Esophagus muscularis mucosa (tissue), 4 donors: Measurements from ENCODE around the gene PHC2. TPM values are rescaled to one million over a fixed set of nuclear protein-coding genes. Genes with fewer than 3 reads are reported as not detected.

Experiments used
- DNase-seq: peaks from one replicate; pipeline ENCODE4 v3.0.0-alpha.2; 2017; ENCODE audit errors: extremely low spot score
- H3K27ac ChIP-seq, 4 donors: fragments of 200-600 bp; sonication (generic); replicated peaks in 1 of 4; 1 replicate in 3 of 4; 2 replicates in 1 of 4; pipeline ENCODE4 v1.5.1; 2016 to 2019; ENCODE audit warnings: mild to moderate bottlenecking in 1 of 4
- H3K27me3 ChIP-seq, 4 donors: fragments of 200-600 bp; sonication (generic); one replicate each; pipeline versions ENCODE4 v1.5.1 to v1.6.0; 2016 to 2019
- H3K36me3 ChIP-seq, 4 donors: fragments of 200-600 bp; sonication (generic); one replicate each; pipeline ENCODE4 v1.5.1; 2016 to 2019
- H3K4me1 ChIP-seq, 4 donors: fragments of 200-600 bp; sonication (generic); one replicate each; pipeline ENCODE4 v1.5.1; 2016 to 2019
- H3K4me3 ChIP-seq, 4 donors: fragments of 200-600 bp; sonication (generic); 1 replicate in 2 of 4; 2 replicates in 2 of 4; pipeline ENCODE4 v1.5.1; 2016 to 2019; ENCODE audit warnings: mild to moderate bottlenecking in 4 of 4, moderate library complexity in 1 of 4
- H3K9me3 ChIP-seq, 4 donors: fragments of 200-600 bp; sonication (generic); 1 replicate in 3 of 4; 2 replicates in 1 of 4; pipeline ENCODE4 v1.5.1; 2016 to 2019
- CTCF ChIP-seq, 3 experiments: fragments of 200-600 bp in 2 of 3; fragments of 450-650 bp in 1 of 3; sonication (generic) in 2 of 3; IDR thresholded peaks; one replicate each; pipeline ENCODE4 v1.5.1; 2017 to 2019; ENCODE audit warnings: antibody characterized with exemption in 3 of 3, mild to moderate bottlenecking in 2 of 3, moderate library complexity in 1 of 3
- EP300 ChIP-seq: sonication (generic); formaldehyde crosslinking; IDR thresholded peaks from one replicate; pipeline ENCODE4 v1.6.1; 2017; ENCODE audit warnings: antibody characterized with exemption
- POLR2A ChIP-seq: fragments of 450-650 bp; IDR thresholded peaks from one replicate; pipeline ENCODE4 v1.6.1; 2017; ENCODE audit warnings: antibody characterized with exemption, moderate library complexity, mild to moderate bottlenecking, low read depth
- POLR2AphosphoS5 ChIP-seq, 2 donors: sonication (generic); formaldehyde crosslinking; IDR thresholded peaks; one replicate each; pipeline ENCODE4 v1.6.1; 2017; ENCODE audit warnings: antibody characterized with exemption in 2 of 2
- WGBS: methylation state at CpG from one replicate; pipeline ENCODE4 v1.1.5; 2018; 5-methylcytosine and 5-hydroxymethylcytosine counted together
- intact Hi-C: fragments of 100-400 bp; cut with DNase I; formaldehyde crosslinking; loops from one replicate; pipeline ENCODE4 v1.15.1; 2023
- total RNA-seq, 4 donors: library from RNA; depleted of rRNA; stranded (reverse); fragments of >200 nt; gene quantifications; one replicate each; pipeline versions ENCODE4 v1.1.0 to v1.2.1, GENCODE V29; 2016

The PHC2 gene
- total RNA-seq, 4 donors from 2014 or later = 104 to 274 (median 201) TPM

GRCh38 chr1:33429332-33429731, 1.6 kb downstream of the PHC2 start:
- no peak overlapping the region for H3K4me3 ChIP-seq
- H3K36me3 ChIP-seq = no peaks in the 10 kb centered on the region
- H3K27me3 ChIP-seq = no peaks in the 10 kb centered on the region
- DNase-seq = no peak
- intact Hi-C loops = loop anchor here (5.0 kb wide), 2 partner anchors 37 to 127 kb away; no protein-coding TSS in a partner anchor
- TF ChIP-seq POLR2A (no peak), CTCF (IDR thresholded peaks at IDR 0.05) (no peak), POLR2AphosphoS5 (IDR thresholded peaks at IDR 0.05) (no peak), EP300 (no peak)
- WGBS = 100% methylated on average over 2 of the region's 2 CpGs
- no peaks in the 10 kb centered on the region for H3K9me3 ChIP-seq
- H3K27ac ChIP-seq = no peak overlapping the region
- H3K4me1 ChIP-seq = peaks cover 22 to 48% (median 45%) of the 10 kb centered on the region in 4 donors

- Histone ChIP-seq H3K27ac (peak overlapping the region in 1 of 4 donors; percentile 39), H3K9me3 (no peaks in the 10 kb centered on the region), H3K4me1 (peaks cover 21 to 47% (median 45%) of the 10 kb centered on the region in 4 donors), H3K27me3 (no peaks in the 10 kb centered on the region), H3K4me3 (no peak overlapping the region), H3K36me3 (no peaks in the 10 kb centered on the region)
- DNase-seq = no peak
- 94% methylated on average over 2 of the region's 2 CpGs for WGBS
- TF ChIP-seq CTCF (IDR thresholded peaks at IDR 0.05) (no peak), POLR2AphosphoS5 (IDR thresholded peaks at IDR 0.05) (no peak), EP300 (no peak), POLR2A (no peak)
- intact Hi-C loops = loop anchor here (5.0 kb wide), 2 partner anchors 36 to 126 kb away; no protein-coding TSS in a partner anchor
These were observed 2.2 kb downstream of the PHC2 start for GRCh38 chr1:33428661-33429060.

- intact Hi-C loops = loop anchor here (5.0 kb wide), 2 partner anchors 35 to 125 kb away; no protein-coding TSS in a partner anchor
- Histone ChIP-seq H3K4me3 (no peak overlapping the region), H3K4me1 (peaks cover 17 to 46% (median 41%) of the 10 kb centered on the region in 4 donors), H3K9me3 (no peaks in the 10 kb centered on the region), H3K27ac (no peak overlapping the region), H3K27me3 (no peaks in the 10 kb centered on the region), H3K36me3 (no peaks in the 10 kb centered on the region)
- TF ChIP-seq EP300 = no peak
- TF ChIP-seq POLR2AphosphoS5 (IDR thresholded peaks at IDR 0.05) = no peak
- no peak for TF ChIP-seq CTCF (IDR thresholded peaks at IDR 0.05)
- no peak for TF ChIP-seq POLR2A
- 44% methylated on average over 3 of the region's 3 CpGs for WGBS
- DNase-seq = no peak
These were observed 4.0 kb downstream of the PHC2 start for GRCh38 chr1:33426916-33427315.

- Histone ChIP-seq H3K4me3 (no peak overlapping the region), H3K27ac (no peak overlapping the region), H3K36me3 (no peaks in the 10 kb centered on the region), H3K9me3 (no peaks in the 10 kb centered on the region), H3K27me3 (no peaks in the 10 kb centered on the region), H3K4me1 (peaks cover 17 to 41% (median 36%) of the 10 kb centered on the region in 4 donors)
- intact Hi-C loops = loop anchor here (5.0 kb wide), 2 partner anchors 34 to 124 kb away; no protein-coding TSS in a partner anchor
- 98% methylated on average over 2 of the region's 2 CpGs for WGBS
- DNase-seq = no peak
- TF ChIP-seq POLR2A = no peak
- TF ChIP-seq POLR2AphosphoS5 (IDR thresholded peaks at IDR 0.05) = no peak
These were observed 5.0 kb downstream of the PHC2 start for GRCh38 chr1:33425900-33426299.

- DNase-seq = no peak
- no peak for TF ChIP-seq EP300
- TF ChIP-seq POLR2AphosphoS5 (IDR thresholded peaks at IDR 0.05) = no peak
- TF ChIP-seq CTCF (IDR thresholded peaks at IDR 0.05) = no peak
- no peak for TF ChIP-seq POLR2A
- no peak overlapping the region for H3K4me3 ChIP-seq
- H3K4me1 ChIP-seq = peaks cover 13 to 34% (median 29%) of the 10 kb centered on the region in 4 donors
- H3K27me3 ChIP-seq = no peaks in the 10 kb centered on the region
- no peaks in the 10 kb centered on the region for H3K36me3 ChIP-seq
- 57% methylated on average over 2 of the region's 2 CpGs for WGBS
- H3K27ac ChIP-seq = no peak overlapping the region
- no peaks in the 10 kb centered on the region for H3K9me3 ChIP-seq
- intact Hi-C loops = loop anchor here (5.0 kb wide), 2 partner anchors 32 to 122 kb away; no protein-coding TSS in a partner anchor
These were observed 6.3 kb downstream of the PHC2 start for GRCh38 chr1:33424610-33425009.
